Measurements from ENCODE around the gene MMP15. TPM values are rescaled to one million over a fixed set of nuclear protein-coding genes. Genes with fewer than 3 reads are reported as not detected.
"Not testable (repeated sequence)": the region's sequence is repeated elsewhere in the genome, so short reads cannot be mapped to it uniquely, and the experiment has no call there.

Gene MMP15
- total RNA-seq, 1 donor from 2014 or later, result 2.9 TPM

DNA sequence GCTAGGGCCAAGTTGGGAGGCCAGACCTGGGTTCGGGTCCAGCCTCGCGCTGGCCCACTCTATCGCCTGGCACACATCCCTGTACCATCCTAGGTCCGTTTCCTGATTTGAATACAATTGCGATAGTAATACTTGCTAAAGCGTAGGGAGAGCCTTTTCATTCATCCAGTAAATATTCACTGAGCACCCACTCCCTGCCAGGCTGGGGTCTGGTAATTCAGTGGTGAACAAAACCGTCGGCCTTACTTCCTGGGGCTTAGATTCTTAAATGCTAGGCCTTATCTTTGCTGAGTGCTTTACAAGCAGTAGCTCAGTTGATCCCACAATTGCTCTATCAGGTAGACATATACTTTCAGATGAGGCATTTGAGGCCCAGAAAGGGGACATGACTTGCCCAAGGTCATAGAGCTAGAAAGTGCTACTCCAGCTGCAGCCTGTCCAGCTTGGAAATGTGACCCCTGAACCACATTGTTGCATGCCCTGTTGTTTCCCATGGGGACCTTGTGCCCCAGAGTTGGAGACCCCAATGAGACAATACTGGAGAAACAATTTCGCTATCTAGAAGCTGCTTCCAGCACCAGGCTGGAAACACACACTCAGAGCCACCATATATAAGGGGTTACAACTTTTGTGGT, 23.7 kb upstream of the MMP15 start:
- peak overlapping the region; percentile 75 to 88 for H3K4me3 ChIP-seq
- H3K27ac ChIP-seq, result peak overlapping the region; percentile 78
- H3K36me3 ChIP-seq, result peaks cover 0 to 13% of the 10 kb centered on the region in 2 donors
- peaks cover 34% of the 10 kb centered on the region for H3K4me1 ChIP-seq
- no peak for DNase-seq (ENCODE audit: extremely low spot score in 2 of 2)
- no peaks in the 10 kb centered on the region for H3K27me3 ChIP-seq
- no peaks in the 10 kb centered on the region for H3K9me3 ChIP-seq
- intact Hi-C loops (cut with DNase I), result loop anchor here (10.0 kb wide), 1 partner anchor 407 kb away; no protein-coding TSS in a partner anchor
- TF ChIP-seq, protein P1, sequence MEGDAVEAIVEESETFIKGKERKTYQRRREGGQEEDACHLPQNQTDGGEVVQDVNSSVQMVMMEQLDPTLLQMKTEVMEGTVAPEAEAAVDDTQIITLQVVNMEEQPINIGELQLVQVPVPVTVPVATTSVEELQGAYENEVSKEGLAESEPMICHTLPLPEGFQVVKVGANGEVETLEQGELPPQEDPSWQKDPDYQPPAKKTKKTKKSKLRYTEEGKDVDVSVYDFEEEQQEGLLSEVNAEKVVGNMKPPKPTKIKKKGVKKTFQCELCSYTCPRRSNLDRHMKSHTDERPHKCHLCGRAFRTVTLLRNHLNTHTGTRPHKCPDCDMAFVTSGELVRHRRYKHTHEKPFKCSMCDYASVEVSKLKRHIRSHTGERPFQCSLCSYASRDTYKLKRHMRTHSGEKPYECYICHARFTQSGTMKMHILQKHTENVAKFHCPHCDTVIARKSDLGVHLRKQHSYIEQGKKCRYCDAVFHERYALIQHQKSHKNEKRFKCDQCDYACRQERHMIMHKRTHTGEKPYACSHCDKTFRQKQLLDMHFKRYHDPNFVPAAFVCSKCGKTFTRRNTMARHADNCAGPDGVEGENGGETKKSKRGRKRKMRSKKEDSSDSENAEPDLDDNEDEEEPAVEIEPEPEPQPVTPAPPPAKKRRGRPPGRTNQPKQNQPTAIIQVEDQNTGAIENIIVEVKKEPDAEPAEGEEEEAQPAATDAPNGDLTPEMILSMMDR (IDR thresholded peaks at IDR 0.05), result no peak
- TF ChIP-seq POLR2AphosphoS5 (IDR thresholded peaks at IDR 0.05; ENCODE audit: insufficient read depth in 1 of 2, low read depth in 1 of 2) (no peak), POLR2A (IDR thresholded peaks at IDR 0.05) (no peak)

DNA sequence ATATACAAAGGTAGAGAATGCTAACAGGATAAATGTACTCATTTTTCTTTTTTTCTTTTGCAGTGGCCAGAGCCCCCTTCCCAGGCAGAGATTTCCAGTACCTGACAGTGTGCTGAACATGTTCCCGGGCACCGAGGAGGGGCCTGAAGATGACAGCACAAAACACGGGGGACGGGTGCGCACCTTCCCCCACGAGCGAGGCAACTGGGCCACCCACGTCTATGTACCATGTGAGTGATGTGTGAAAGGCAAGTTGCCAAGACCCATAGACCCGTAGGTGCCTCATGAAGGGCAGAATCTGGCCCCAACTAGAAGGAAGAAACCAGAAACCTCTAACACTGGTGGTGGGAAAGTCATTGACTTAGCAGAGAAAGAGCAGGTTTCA, 23.1 kb upstream of the MMP15 start:
- TF ChIP-seq POLR2AphosphoS5 (IDR thresholded peaks at IDR 0.05; ENCODE audit: insufficient read depth in 1 of 2, low read depth in 1 of 2) (no peak), POLR2A (IDR thresholded peaks at IDR 0.05) (no peak)
- TF ChIP-seq, protein P1 (IDR thresholded peaks at IDR 0.05), result no peak
- Histone ChIP-seq H3K4me1 (peaks cover 34% of the 10 kb centered on the region), H3K36me3 (peaks cover 0 to 8% of the 10 kb centered on the region in 2 donors), H3K4me3 (no peak overlapping the region), H3K27me3 (no peaks in the 10 kb centered on the region), H3K27ac (no peak overlapping the region), H3K9me3 (no peaks in the 10 kb centered on the region)
- intact Hi-C loops (cut with DNase I), result loop anchor here (10.0 kb wide), 1 partner anchor 408 kb away; no protein-coding TSS in a partner anchor
- DNase-seq (ENCODE audit: extremely low spot score in 2 of 2), result no peak

DNA sequence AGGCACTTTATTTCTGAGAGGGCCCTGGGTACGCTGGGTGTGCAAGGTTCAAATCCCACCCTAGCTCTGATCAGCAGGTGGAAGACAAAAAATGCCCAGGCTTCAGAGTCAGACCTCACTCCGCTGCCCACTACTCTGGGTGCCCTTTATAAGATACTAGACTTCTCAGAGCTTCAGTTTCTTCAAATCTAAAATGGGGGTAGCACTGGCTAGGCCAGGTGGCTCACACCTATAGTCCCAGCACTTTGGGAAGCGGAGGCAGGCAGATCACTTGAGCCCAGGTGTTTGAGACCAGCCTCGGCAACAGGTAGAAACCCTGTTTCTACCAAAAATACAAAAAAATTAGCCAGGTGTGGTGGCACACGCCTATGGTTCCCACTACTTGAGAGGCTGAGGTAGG, 22.6 kb upstream of the MMP15 start:
- H3K4me3 ChIP-seq, result no peak overlapping the region
- TF ChIP-seq, protein P1 (IDR thresholded peaks at IDR 0.05), result no peak
- TF ChIP-seq POLR2AphosphoS5 (IDR thresholded peaks at IDR 0.05; ENCODE audit: insufficient read depth in 1 of 2, low read depth in 1 of 2) (no peak), POLR2A (IDR thresholded peaks at IDR 0.05) (no peak)
- H3K36me3 ChIP-seq, result peaks cover 0 to 3% of the 10 kb centered on the region in 2 donors
- intact Hi-C loops (cut with DNase I), result loop anchor here (10.0 kb wide), 1 partner anchor 408 kb away; no protein-coding TSS in a partner anchor
- peaks cover 32% of the 10 kb centered on the region for H3K4me1 ChIP-seq
- no peak for DNase-seq (ENCODE audit: extremely low spot score in 2 of 2)
- H3K27me3 ChIP-seq, result no peaks in the 10 kb centered on the region
- H3K27ac ChIP-seq, result no peak overlapping the region
- H3K9me3 ChIP-seq, result no peaks in the 10 kb centered on the region

DNA sequence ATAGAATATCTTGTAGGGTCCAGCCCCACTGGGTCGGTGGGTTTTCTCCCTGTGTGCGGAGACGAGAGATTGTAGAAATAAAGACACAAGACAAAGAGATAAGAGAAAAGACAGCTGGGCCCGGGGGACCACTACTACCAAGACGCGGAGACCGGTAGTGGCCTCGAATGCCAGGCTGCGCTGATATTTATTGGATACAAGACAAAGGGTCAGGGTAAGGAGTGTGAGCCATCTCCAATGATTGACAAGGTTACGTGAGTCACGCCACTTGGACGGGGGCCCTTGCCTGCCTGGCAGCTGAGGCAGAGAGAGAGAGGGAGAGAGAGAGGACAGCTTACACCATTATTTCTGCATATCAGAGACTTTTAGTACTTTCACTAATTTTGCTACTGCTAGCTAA, 20.8 kb upstream of the MMP15 start:
- H3K36me3 ChIP-seq; H3K27me3 ChIP-seq; H3K9me3 ChIP-seq; H3K27ac ChIP-seq; DNase-seq (ENCODE audit: extremely low spot score in 2 of 2); H3K4me3 ChIP-seq: not testable (repeated sequence)
- H3K4me1 ChIP-seq, result peaks cover 14% of the 10 kb centered on the region
- intact Hi-C loops (cut with DNase I), result loop anchor here (2.0 to 10.0 kb wide), 2 partner anchors 106 to 410 kb away; no protein-coding TSS in a partner anchor

DNA sequence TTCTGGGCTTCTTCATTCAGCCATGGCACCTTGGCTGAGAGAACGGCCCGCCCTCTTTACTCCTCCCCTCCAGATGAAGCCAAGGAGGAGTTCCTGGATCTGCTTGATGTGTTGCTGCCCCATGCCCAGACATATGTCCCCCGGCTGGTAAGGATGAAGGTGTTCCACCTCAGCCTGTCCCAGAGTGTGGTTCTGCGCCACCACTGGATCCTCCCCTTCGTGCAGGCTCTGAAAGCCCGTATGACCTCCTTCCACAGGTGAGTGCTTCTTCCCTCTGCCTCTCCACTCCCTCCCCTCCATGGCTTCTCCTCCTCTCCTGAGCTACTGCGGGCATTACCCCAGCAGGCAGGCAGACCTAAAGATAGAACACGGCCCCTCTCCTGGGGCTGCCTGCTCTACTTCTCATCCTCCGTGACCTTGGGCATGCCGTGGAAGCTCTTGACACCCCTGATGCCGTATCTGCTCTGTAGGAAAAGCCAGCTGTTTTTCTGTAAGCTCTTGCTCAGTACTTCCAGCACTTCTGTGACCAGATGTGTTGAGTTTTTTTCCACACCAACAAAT, 15.6 kb upstream of the MMP15 start:
- no peaks in the 10 kb centered on the region for H3K9me3 ChIP-seq
- peaks cover 0 to 27% of the 10 kb centered on the region in 2 donors for H3K36me3 ChIP-seq
- TF ChIP-seq, protein P1 (IDR thresholded peaks at IDR 0.05), result no peak
- TF ChIP-seq POLR2AphosphoS5 (IDR thresholded peaks at IDR 0.05; ENCODE audit: insufficient read depth in 1 of 2, low read depth in 1 of 2) (no peak), POLR2A (IDR thresholded peaks at IDR 0.05) (no peak)
- no peak for DNase-seq (ENCODE audit: extremely low spot score in 2 of 2)
- no peaks in the 10 kb centered on the region for H3K27me3 ChIP-seq
- H3K27ac ChIP-seq, result no peak overlapping the region
- no peaks in the 10 kb centered on the region for H3K4me1 ChIP-seq
- intact Hi-C loops (cut with DNase I), result loop anchor here (10.0 kb wide), 1 partner anchor 415 kb away; no protein-coding TSS in a partner anchor
- no peak overlapping the region for H3K4me3 ChIP-seq
